ENCODE results near the gene LARGE1.

LARGE1 gene

GRCh38 chr22:33597274-33597985 lies 322.8 kb downstream of the LARGE1 start:
- H3K79me2 ChIP-seq (ENCODE audit: control insufficient read depth, insufficient read depth, low read length, poor library complexity), result no peaks in the 10 kb centered on the region
- no peak for DNase-seq
- no peak overlapping the region for H3K4me2 ChIP-seq (ENCODE audit: low read length)
- no CpG with 5 or more reads among the region's 6 CpGs for WGBS (ENCODE audit: extremely low coverage, insufficient coverage, insufficient read length)
- no peak overlapping the region for H2AK5ac ChIP-seq (ENCODE audit: low read length)
- no peak overlapping the region for H3K4me3 ChIP-seq (ENCODE audit: low read depth, low read length)
- no peak overlapping the region for H4K91ac ChIP-seq (ENCODE audit: low read depth, low read length)
- H3K27me3 ChIP-seq (ENCODE audit: insufficient read depth, low read length), result no peaks in the 10 kb centered on the region
- H4K12ac ChIP-seq (ENCODE audit: low read depth, low read length), result no peak overlapping the region
- no peaks in the 10 kb centered on the region for H3K9me3 ChIP-seq (ENCODE audit: insufficient read depth, low read depth, low read length)
- no peak overlapping the region for H3K9ac ChIP-seq (ENCODE audit: low read length)
- H3K4me1 ChIP-seq (ENCODE audit: control insufficient read depth in 1 of 2, insufficient read depth in 2 of 2, low read length in 2 of 2), result no peaks in the 10 kb centered on the region
- H3K23ac ChIP-seq (ENCODE audit: low read length), result no peak overlapping the region
- H3K4ac ChIP-seq (ENCODE audit: low read depth, low read length), result no peak overlapping the region
- no peak overlapping the region for H4K8ac ChIP-seq (ENCODE audit: low read depth, low read length)
- no peaks in the 10 kb centered on the region for H3K79me1 ChIP-seq (ENCODE audit: low read length)
- H2BK120ac ChIP-seq (ENCODE audit: insufficient read depth, low read length, poor library complexity), result no peak overlapping the region
- H2AFZ ChIP-seq (ENCODE audit: insufficient read depth, low read length, poor library complexity), result no peak overlapping the region
- no peak overlapping the region for H3K18ac ChIP-seq (ENCODE audit: low read length)
- no peak overlapping the region for H2BK5ac ChIP-seq (ENCODE audit: low read depth, low read length, poor library complexity)
- no peak overlapping the region for H3K14ac ChIP-seq (ENCODE audit: low read length)
- H2BK12ac ChIP-seq (ENCODE audit: low read length), result no peak overlapping the region
- peaks cover 0 to 3% of the 10 kb centered on the region in 2 experiments for H3K36me3 ChIP-seq (ENCODE audit: control insufficient read depth in 1 of 2, insufficient read depth in 2 of 2, low read length in 2 of 2)
- no peak overlapping the region for H3K27ac ChIP-seq (ENCODE audit: low read depth, low read length)

GRCh38 chr22:33593818-33594217 lies 326.5 kb downstream of the LARGE1 start:
- Histone ChIP-seq H3K23ac (ENCODE audit: low read length) (no peak overlapping the region), H3K9ac (ENCODE audit: low read length) (no peak overlapping the region), H3K18ac (ENCODE audit: low read length) (no peak overlapping the region), H4K8ac (ENCODE audit: low read depth, low read length) (no peak overlapping the region), H3K79me2 (ENCODE audit: control insufficient read depth, insufficient read depth, low read length, poor library complexity) (no peaks in the 10 kb centered on the region), H3K9me3 (ENCODE audit: insufficient read depth, low read depth, low read length) (no peaks in the 10 kb centered on the region), H2BK5ac (ENCODE audit: low read depth, low read length, poor library complexity) (no peak overlapping the region), H3K27ac (ENCODE audit: low read depth, low read length) (no peak overlapping the region), H3K4ac (ENCODE audit: low read depth, low read length) (no peak overlapping the region), H3K4me3 (ENCODE audit: low read depth, low read length) (no peak overlapping the region), H4K91ac (ENCODE audit: low read depth, low read length) (no peak overlapping the region), H2BK12ac (ENCODE audit: low read length) (no peak overlapping the region), H4K12ac (ENCODE audit: low read depth, low read length) (no peak overlapping the region), H2AFZ (ENCODE audit: insufficient read depth, low read length, poor library complexity) (no peak overlapping the region), H3K79me1 (ENCODE audit: low read length) (no peaks in the 10 kb centered on the region), H2AK5ac (ENCODE audit: low read length) (no peak overlapping the region), H3K36me3 (ENCODE audit: control insufficient read depth in 1 of 2, insufficient read depth in 2 of 2, low read length in 2 of 2) (no peaks in the 10 kb centered on the region), H2BK120ac (ENCODE audit: insufficient read depth, low read length, poor library complexity) (no peak overlapping the region), H3K27me3 (ENCODE audit: insufficient read depth, low read length) (no peaks in the 10 kb centered on the region), H3K14ac (ENCODE audit: low read length) (no peak overlapping the region), H3K4me2 (ENCODE audit: low read length) (no peak overlapping the region), H3K4me1 (ENCODE audit: control insufficient read depth in 1 of 2, insufficient read depth in 2 of 2, low read length in 2 of 2) (no peaks in the 10 kb centered on the region)
- WGBS (ENCODE audit: extremely low coverage, insufficient coverage, insufficient read length), result no CpG with 5 or more reads among the region's 5 CpGs
- no peak for DNase-seq

GRCh38 chr22:33591946-33592345 lies 328.3 kb downstream of the LARGE1 start:
- no peak overlapping the region for H2BK120ac ChIP-seq (ENCODE audit: insufficient read depth, low read length, poor library complexity)
- no peak for DNase-seq
- no peak overlapping the region for H3K4me2 ChIP-seq (ENCODE audit: low read length)
- no peak overlapping the region for H3K14ac ChIP-seq (ENCODE audit: low read length)
- no peaks in the 10 kb centered on the region for H3K9me3 ChIP-seq (ENCODE audit: insufficient read depth, low read depth, low read length)
- no peak overlapping the region for H3K23ac ChIP-seq (ENCODE audit: low read length)
- no peak overlapping the region for H3K9ac ChIP-seq (ENCODE audit: low read length)
- no peaks in the 10 kb centered on the region for H3K79me2 ChIP-seq (ENCODE audit: control insufficient read depth, insufficient read depth, low read length, poor library complexity)
- no peak overlapping the region for H2AFZ ChIP-seq (ENCODE audit: insufficient read depth, low read length, poor library complexity)
- H3K27me3 ChIP-seq (ENCODE audit: insufficient read depth, low read length), result no peaks in the 10 kb centered on the region
- H3K27ac ChIP-seq (ENCODE audit: low read depth, low read length), result no peak overlapping the region
- no peak overlapping the region for H4K91ac ChIP-seq (ENCODE audit: low read depth, low read length)
- no peak overlapping the region for H2BK5ac ChIP-seq (ENCODE audit: low read depth, low read length, poor library complexity)
- H3K4me1 ChIP-seq (ENCODE audit: control insufficient read depth in 1 of 2, insufficient read depth in 2 of 2, low read length in 2 of 2), result no peaks in the 10 kb centered on the region
- H4K12ac ChIP-seq (ENCODE audit: low read depth, low read length), result no peak overlapping the region
- no peaks in the 10 kb centered on the region for H3K36me3 ChIP-seq (ENCODE audit: control insufficient read depth in 1 of 2, insufficient read depth in 2 of 2, low read length in 2 of 2)
- no peaks in the 10 kb centered on the region for H3K79me1 ChIP-seq (ENCODE audit: low read length)
- H3K4ac ChIP-seq (ENCODE audit: low read depth, low read length), result no peak overlapping the region
- no peak overlapping the region for H2BK12ac ChIP-seq (ENCODE audit: low read length)
- H4K8ac ChIP-seq (ENCODE audit: low read depth, low read length), result no peak overlapping the region
- H3K18ac ChIP-seq (ENCODE audit: low read length), result no peak overlapping the region
- H3K4me3 ChIP-seq (ENCODE audit: low read depth, low read length), result no peak overlapping the region
- H2AK5ac ChIP-seq (ENCODE audit: low read length), result no peak overlapping the region

GRCh38 chr22:33589297-33589696 lies 331.0 kb downstream of the LARGE1 start:
- no peak overlapping the region for H2AK5ac ChIP-seq (ENCODE audit: low read length)
- no peak overlapping the region for H2BK12ac ChIP-seq (ENCODE audit: low read length)
- H4K91ac ChIP-seq (ENCODE audit: low read depth, low read length), result no peak overlapping the region
- no peak overlapping the region for H2BK5ac ChIP-seq (ENCODE audit: low read depth, low read length, poor library complexity)
- H3K4ac ChIP-seq (ENCODE audit: low read depth, low read length), result no peak overlapping the region
- H3K4me2 ChIP-seq (ENCODE audit: low read length), result no peak overlapping the region
- no peak overlapping the region for H3K18ac ChIP-seq (ENCODE audit: low read length)
- no peak overlapping the region for H2BK120ac ChIP-seq (ENCODE audit: insufficient read depth, low read length, poor library complexity)
- H4K12ac ChIP-seq (ENCODE audit: low read depth, low read length), result no peak overlapping the region
- DNase-seq, result no peak
- no peak overlapping the region for H2AFZ ChIP-seq (ENCODE audit: insufficient read depth, low read length, poor library complexity)
- no peak overlapping the region for H3K14ac ChIP-seq (ENCODE audit: low read length)
- H3K27ac ChIP-seq (ENCODE audit: low read depth, low read length), result no peak overlapping the region
- H4K8ac ChIP-seq (ENCODE audit: low read depth, low read length), result no peak overlapping the region
- no peaks in the 10 kb centered on the region for H3K36me3 ChIP-seq (ENCODE audit: control insufficient read depth in 1 of 2, insufficient read depth in 2 of 2, low read length in 2 of 2)
- H3K4me1 ChIP-seq (ENCODE audit: control insufficient read depth in 1 of 2, insufficient read depth in 2 of 2, low read length in 2 of 2), result no peaks in the 10 kb centered on the region
- no peak overlapping the region for H3K9ac ChIP-seq (ENCODE audit: low read length)
- H3K27me3 ChIP-seq (ENCODE audit: insufficient read depth, low read length), result no peaks in the 10 kb centered on the region
- H3K79me2 ChIP-seq (ENCODE audit: control insufficient read depth, insufficient read depth, low read length, poor library complexity), result no peaks in the 10 kb centered on the region
- H3K79me1 ChIP-seq (ENCODE audit: low read length), result no peaks in the 10 kb centered on the region
- no peak overlapping the region for H3K23ac ChIP-seq (ENCODE audit: low read length)
- no peak overlapping the region for H3K4me3 ChIP-seq (ENCODE audit: low read depth, low read length)
- no peaks in the 10 kb centered on the region for H3K9me3 ChIP-seq (ENCODE audit: insufficient read depth, low read depth, low read length)
